ENCODE results near the gene TRAF7. TPM values are rescaled to one million over a fixed set of nuclear protein-coding genes. Genes with fewer than 3 reads are reported as not detected.
A peak's percentile ranks its signal among the peaks of the same experiment; 100 is the strongest.

The TRAF7 gene
- total and polyA plus RNA-seq, 2 donors (not counting 1 experiment from before 2014, with no cell fraction given) = 46.1 to 50.9 TPM

- Histone ChIP-seq H3K4me1 (ENCODE audit: control insufficient read depth in 2 of 2, insufficient read depth in 2 of 2, low read length in 2 of 2) (peaks cover 36 to 68% of the 10 kb centered on the region in 2 donors), H3K27ac (ENCODE audit: low read length in 2 of 2) (no peak overlapping the region), H4K20me1 (ENCODE audit: control insufficient read depth, insufficient read depth, low read length, poor library complexity, severe bottlenecking) (peaks cover 80% of the 10 kb centered on the region), H3K4me3 (ENCODE audit: control extremely low read depth in 1 of 5, extremely low read depth in 1 of 5, insufficient read depth in 1 of 5, low read depth in 2 of 5, low read length in 4 of 5) (no peak overlapping the region), H3K27me3 (replicated peaks in 1 of 4; ENCODE audit: control extremely low read depth in 1 of 4, control insufficient read depth in 3 of 4, insufficient read depth in 4 of 4, low read length in 3 of 4) (no peaks in the 10 kb centered on the region), H3K79me2 (ENCODE audit: control insufficient read depth, insufficient read depth, low read length) (peaks cover 90% of the 10 kb centered on the region), H3K4me2 (replicated peaks; ENCODE audit: low read depth, low read length, poor library complexity, severe bottlenecking) (peak overlapping the region; percentile 86), H3K9me3 (ENCODE audit: control extremely low read depth in 1 of 3, control insufficient read depth in 2 of 3, insufficient read depth in 1 of 3, low read length in 2 of 3) (no peaks in the 10 kb centered on the region), H3K36me3 (replicated peaks in 1 of 2; ENCODE audit: control extremely low read depth in 1 of 2, control insufficient read depth in 1 of 2, extremely low read depth in 1 of 2, insufficient read depth in 2 of 2, low read length in 1 of 2) (peaks cover 0 to 18% of the 10 kb centered on the region in 2 experiments), H2AFZ (ENCODE audit: insufficient read depth, low read depth, low read length, poor library complexity, severe bottlenecking) (no peak overlapping the region), H3K9ac (ENCODE audit: low read length) (no peak overlapping the region)
- H3K4me3 Mint-ChIP-seq = peak overlapping the region; percentile 93
- H3K4me1 Mint-ChIP-seq = peaks cover 64% of the 10 kb centered on the region
- TF ChIP-seq EZH2 (IDR thresholded peaks at IDR 0.05; ENCODE audit: borderline replicate concordance, insufficient read depth, low read depth, low read length, poor library complexity, severe bottlenecking) = no peak
- no peak for TF ChIP-seq CTCF (IDR thresholded peaks at IDR 0.05)
- WGBS (ENCODE audit: insufficient coverage) = 85% methylated on average over 4 of the region's 5 CpGs
- no peaks in the 10 kb centered on the region for H3K9me3 Mint-ChIP-seq (ENCODE audit: insufficient read depth)
- ChIA-PET POLR2A (no interaction called here), CTCF (interaction anchor here (0.5 to 5.9 kb wide), 2 partner anchors 16 to 359 kb away, joined by 5 to 72 read pairs; no protein-coding TSS in a partner anchor)
- no peaks in the 10 kb centered on the region for H3K27me3 Mint-ChIP-seq
- ATAC-seq (ENCODE audit: low read depth) = no peak
- DNase-seq = no peak
- no peak overlapping the region for H3K27ac Mint-ChIP-seq
- intact Hi-C loops (cut with micrococcal nuclease) = loop anchor here (5.0 to 10.0 kb wide), 2 partner anchors 110 to 748 kb away; partner anchors contain the start of gene RNPS1
Measured at GRCh38 chr16:2156849-2157224, 1.3 kb downstream of the TRAF7 start.

- Histone ChIP-seq H3K27ac (ENCODE audit: low read length in 2 of 2) (no peak overlapping the region), H3K4me1 (ENCODE audit: control insufficient read depth in 2 of 2, insufficient read depth in 2 of 2, low read length in 2 of 2) (peaks cover 28 to 62% of the 10 kb centered on the region in 2 donors), H2AFZ (ENCODE audit: insufficient read depth, low read depth, low read length, poor library complexity, severe bottlenecking) (no peak overlapping the region), H3K4me3 (ENCODE audit: control extremely low read depth in 1 of 5, extremely low read depth in 1 of 5, insufficient read depth in 1 of 5, low read depth in 2 of 5, low read length in 4 of 5) (no peak overlapping the region), H4K20me1 (ENCODE audit: control insufficient read depth, insufficient read depth, low read length, poor library complexity, severe bottlenecking) (peaks cover 79% of the 10 kb centered on the region), H3K36me3 (replicated peaks in 1 of 2; ENCODE audit: control extremely low read depth in 1 of 2, control insufficient read depth in 1 of 2, extremely low read depth in 1 of 2, insufficient read depth in 2 of 2, low read length in 1 of 2) (peaks cover 0 to 12% of the 10 kb centered on the region in 2 experiments), H3K27me3 (replicated peaks in 1 of 4; ENCODE audit: control extremely low read depth in 1 of 4, control insufficient read depth in 3 of 4, insufficient read depth in 4 of 4, low read length in 3 of 4) (no peaks in the 10 kb centered on the region), H3K9me3 (ENCODE audit: control extremely low read depth in 1 of 3, control insufficient read depth in 2 of 3, insufficient read depth in 1 of 3, low read length in 2 of 3) (no peaks in the 10 kb centered on the region), H3K9ac (ENCODE audit: low read length) (no peak overlapping the region), H3K79me2 (ENCODE audit: control insufficient read depth, insufficient read depth, low read length) (peaks cover 90% of the 10 kb centered on the region), H3K4me2 (replicated peaks; ENCODE audit: low read depth, low read length, poor library complexity, severe bottlenecking) (peak overlapping the region; percentile 86)
- CTCF ChIA-PET = interaction anchor here (0.5 to 0.8 kb wide), 2 partner anchors 17 to 358 kb away, joined by 3 to 5 read pairs; no protein-coding TSS in a partner anchor
- H3K27ac Mint-ChIP-seq = no peak overlapping the region
- H3K4me1 Mint-ChIP-seq = peaks cover 59% of the 10 kb centered on the region
- TF ChIP-seq CTCF (IDR thresholded peaks at IDR 0.05) = no peak
- no peak for TF ChIP-seq EZH2 (IDR thresholded peaks at IDR 0.05; ENCODE audit: borderline replicate concordance, insufficient read depth, low read depth, low read length, poor library complexity, severe bottlenecking)
- intact Hi-C loops (cut with micrococcal nuclease) = loop anchor here (5.0 to 10.0 kb wide), 2 partner anchors 110 to 747 kb away; partner anchors contain the start of gene RNPS1
- peak overlapping the region; percentile 93 for H3K4me3 Mint-ChIP-seq
- ATAC-seq (ENCODE audit: low read depth) (no peak), DNase-seq (no peak)
- H3K27me3 Mint-ChIP-seq = no peaks in the 10 kb centered on the region
- H3K9me3 Mint-ChIP-seq (ENCODE audit: insufficient read depth) = no peaks in the 10 kb centered on the region
- POLR2A ChIA-PET = no interaction called here
- 99% methylated on average over 26 of the region's 27 CpGs for WGBS (ENCODE audit: insufficient coverage)
Measured at GRCh38 chr16:2157480-2158261, 2.1 kb downstream of the TRAF7 start.
